HepG2 (cell line): Measurements from ENCODE around the gene OR1F1. TPM values are rescaled to one million over a fixed set of nuclear protein-coding genes. Genes with fewer than 3 reads are reported as not detected.

Experiments used
- AGO1 ChIP-seq: fragments of 200-400 bp; formaldehyde crosslinking; IDR thresholded peaks from 2 replicates; pipeline ENCODE4 v1.6.1; 2017; ENCODE audit warnings: mild to moderate bottlenecking, low read depth, low read length, moderate library complexity; ENCODE audit not compliant: poor library complexity, severe bottlenecking
- ATF3 ChIP-seq: sonication (generic); formaldehyde crosslinking; IDR thresholded peaks from 2 replicates; pipeline ENCODE4 v1.4.0; 2020; ENCODE audit warnings: missing genetic modification reagents
- CSRNP1 ChIP-seq: sonication (generic); formaldehyde crosslinking; IDR thresholded peaks from 2 replicates; pipeline ENCODE4 v1.8.1; 2023; ENCODE audit warnings: mild to moderate bottlenecking, missing genetic modification reagents
- DRAP1 ChIP-seq: IDR thresholded peaks from 2 replicates; pipeline ENCODE4 v1.6.1; 2016; ENCODE audit warnings: missing genetic modification reagents, missing compliant biosample characterization
- JUNB ChIP-seq: sonication (generic); formaldehyde crosslinking; IDR thresholded peaks from 2 replicates; pipeline ENCODE4 v1.8.0; 2022; ENCODE audit warnings: missing genetic modification reagents, mild to moderate bottlenecking, borderline replicate concordance
- JUND ChIP-seq: sonication (generic); formaldehyde crosslinking; IDR thresholded peaks from 2 replicates; pipeline ENCODE4 v1.8.0; 2022; ENCODE audit warnings: mild to moderate bottlenecking, missing genetic modification reagents
- KMT2B ChIP-seq: IDR thresholded peaks from 2 replicates; pipeline ENCODE4 v1.6.1; 2016; ENCODE audit warnings: missing genetic modification reagents, missing compliant biosample characterization
- MEF2D ChIP-seq: sonication (generic); formaldehyde crosslinking; IDR thresholded peaks from 2 replicates; pipeline ENCODE4 v1.5.1; 2020; ENCODE audit warnings: mild to moderate bottlenecking, missing genetic modification reagents
- NFKBIZ ChIP-seq: IDR thresholded peaks from 2 replicates; pipeline ENCODE4 v1.6.1; 2018; ENCODE audit warnings: missing genetic modification reagents, missing compliant biosample characterization
- NR2F6 ChIP-seq, 2 experiments: IDR thresholded peaks; 2 replicates each; pipeline ENCODE4 v1.6.1; 2016; ENCODE audit warnings: antibody characterized with exemption in 1 of 2, mild to moderate bottlenecking in 1 of 2
- RELA ChIP-seq: sonication (generic); formaldehyde crosslinking; IDR thresholded peaks from 2 replicates; pipeline ENCODE4 v1.4.0; 2020; ENCODE audit warnings: missing genetic modification reagents
- SNAI1 ChIP-seq: sonication (generic); formaldehyde crosslinking; IDR thresholded peaks from 2 replicates; pipeline ENCODE4 v1.5.0; 2020; ENCODE audit warnings: mild to moderate bottlenecking, missing genetic modification reagents, borderline replicate concordance
- SRF ChIP-seq: IDR thresholded peaks from 2 replicates; pipeline ENCODE4 v1.6.1; 2011; ENCODE audit warnings: mild to moderate bottlenecking, low read depth, low read length, moderate library complexity
- SYNCRIP ChIP-seq: fragments of 200-400 bp; formaldehyde crosslinking; IDR thresholded peaks from 2 replicates; pipeline ENCODE4 v1.6.1; 2018; ENCODE audit warnings: mild to moderate bottlenecking, low read depth, low read length; ENCODE audit not compliant: insufficient read depth
- TBX2 ChIP-seq: sonication (generic); formaldehyde crosslinking; IDR thresholded peaks from 2 replicates; pipeline ENCODE4 v1.5.0; 2020; ENCODE audit warnings: missing genetic modification reagents, mild to moderate bottlenecking, borderline replicate concordance
- ZBTB21 ChIP-seq: sonication (generic); formaldehyde crosslinking; IDR thresholded peaks from 2 replicates; pipeline ENCODE4 v1.4.0; 2020; ENCODE audit warnings: missing genetic modification reagents
- ZBTB43 ChIP-seq: sonication (generic); formaldehyde crosslinking; conservative IDR thresholded peaks from 2 replicates; pipeline ENCODE4 v1.4.0; 2020; ENCODE audit warnings: missing genetic modification reagents
- ZGPAT ChIP-seq: IDR thresholded peaks from 2 replicates; pipeline ENCODE4 v1.6.1; 2016; ENCODE audit warnings: mild to moderate bottlenecking
- ZNF546 ChIP-seq: sonication (generic); formaldehyde crosslinking; conservative IDR thresholded peaks from 2 replicates; pipeline ENCODE4 v1.8.1; 2023; ENCODE audit warnings: mild to moderate bottlenecking, missing genetic modification reagents
- ZNF576 ChIP-seq: sonication (generic); formaldehyde crosslinking; IDR thresholded peaks from 2 replicates; pipeline ENCODE4 v1.4.0; 2020; ENCODE audit warnings: mild to moderate bottlenecking, missing genetic modification reagents
- ZNF746 ChIP-seq: sonication (generic); formaldehyde crosslinking; IDR thresholded peaks from 2 replicates; pipeline ENCODE4 v1.8.0; 2022; ENCODE audit warnings: mild to moderate bottlenecking, missing genetic modification reagents
- ZNF878 ChIP-seq: sonication (generic); formaldehyde crosslinking; IDR thresholded peaks from 2 replicates; pipeline ENCODE4 v1.8.1; 2023; ENCODE audit warnings: mild to moderate bottlenecking, missing genetic modification reagents, moderate library complexity
- polyA plus RNA-seq, 8 experiments: library from polyadenylated mRNA; depleted of rRNA in 3 of 8; stranded (reverse) in 7 of 8; unstranded in 1 of 8; fragments of >200 nt; fragmentation: Illumina TruSeq in 4 of 8; extraction: Trizol in 4 of 8; gene quantifications; 2 replicates each; pipeline versions ENCODE4 v1.2.1 to v1.2.3, GENCODE V29; 2011 to 2016; ENCODE audit warnings: low read depth in 4 of 8, missing spikeins in 1 of 8, mixed read lengths in 1 of 8; ENCODE audit not compliant: insufficient read depth in 1 of 8
- total RNA-seq, 5 experiments: library from RNA; depleted of rRNA; stranded (reverse); fragments of >200 nt; fragmentation: Illumina TruSeq; extraction: Trizol; gene quantifications; 2 replicates each; pipeline ENCODE4 v1.2.3, GENCODE V29; 2016; ENCODE audit warnings: low read depth in 1 of 5

Gene OR1F1
- total and polyA plus RNA-seq, 2 of the 13 experiments (the other 11 are each of a cell fraction or from before 2014, with no cell fraction given) = 0.90 TPM; not detected in 1

- TF ChIP-seq ZBTB43 (CRISPR knock-in tag) = no peak
- TF ChIP-seq NFKBIZ (CRISPR knock-in tag) = 0 out of 2 replicates have a peak, but pooled peaks have one; percentile 0
- TF ChIP-seq DRAP1 (CRISPR knock-in tag) = 0 out of 2 replicates have a peak, but pooled peaks have one; percentile 17
- TF ChIP-seq ZNF746 (CRISPR knock-in tag) = no peak; the same call in 1 of the 2 replicates
- no peak for TF ChIP-seq NR2F6 (IDR thresholded peaks at IDR 0.05)
- peak; percentile 5; the same call in 1 of the 2 replicates for TF ChIP-seq NR2F6 (CRISPR knock-in tag; IDR thresholded peaks at IDR 0.05)
- no peak for TF ChIP-seq RELA (CRISPR knock-in tag)
- TF ChIP-seq CSRNP1 = no peak
- TF ChIP-seq ZNF576 (CRISPR knock-in tag) = no peak
- peak; percentile 71; the same call in 1 of the 2 replicates for TF ChIP-seq ZGPAT
- TF ChIP-seq ZNF878 = no peak
- TF ChIP-seq ATF3 (CRISPR knock-in tag) = no peak
- TF ChIP-seq KMT2B (CRISPR knock-in tag) = no peak; the same call in 1 of the 2 replicates
- TF ChIP-seq SRF = no peak
- TF ChIP-seq SYNCRIP = no peak
- TF ChIP-seq JUNB (CRISPR knock-in tag) = no peak
- peak; percentile 70 for TF ChIP-seq ZBTB21 (CRISPR knock-in tag)
- TF ChIP-seq AGO1 = no peak
- TF ChIP-seq TBX2 (CRISPR knock-in tag) = peak; percentile 22; the same call in 1 of the 2 replicates
- TF ChIP-seq JUND (CRISPR knock-in tag) = no peak
- TF ChIP-seq SNAI1 = no peak
- peak; percentile 64; the same call in 1 of the 2 replicates for TF ChIP-seq MEF2D (CRISPR knock-in tag)
- 0 out of 2 replicates have a peak, but pooled peaks have one; percentile 16 for TF ChIP-seq ZNF546 (CRISPR knock-in tag)
Observed at GRCh38 chr16:3158510-3159314, 29.3 kb upstream of the OR1F1 start (continued).
